Vagina (tissue), 2 donors: Measurements from ENCODE around the gene ITM2C. TPM values are rescaled to one million over a fixed set of nuclear protein-coding genes. Genes with fewer than 3 reads are reported as not detected.

Source experiments
- DNase-seq, 2 donors: peaks; one replicate each; pipeline ENCODE4 v3.0.0-alpha.2; 2017; ENCODE audit errors: extremely low spot score in 2 of 2
- H3K27ac ChIP-seq: fragments of 200-600 bp; sonication (generic); one replicate; pipeline ENCODE4 v1.5.1; 2019
- H3K27me3 ChIP-seq: fragments of 200-600 bp; sonication (generic); one replicate; pipeline ENCODE4 v1.5.1; 2019
- H3K36me3 ChIP-seq, 2 donors: fragments of 200-600 bp; sonication (generic); one replicate each; pipeline ENCODE4 v1.5.1; 2017 to 2019
- H3K4me1 ChIP-seq: fragments of 200-600 bp; sonication (generic); one replicate; pipeline ENCODE4 v1.5.1; 2019
- H3K4me3 ChIP-seq, 2 donors: fragments of 200-600 bp; sonication (generic); 1 replicate in 1 of 2; 2 replicates in 1 of 2; pipeline ENCODE4 v1.5.1; 2016 to 2019
- H3K9me3 ChIP-seq: fragments of 200-600 bp; sonication (generic); one replicate; pipeline ENCODE4 v1.5.1; 2019
- POLR2A ChIP-seq, 2 donors: fragments of 450-650 bp; IDR thresholded peaks; one replicate each; pipeline ENCODE4 v1.6.1; 2017; ENCODE audit warnings: antibody characterized with exemption in 2 of 2, mild to moderate bottlenecking in 2 of 2, moderate library complexity in 2 of 2
- POLR2AphosphoS5 ChIP-seq, 2 donors: sonication (generic); formaldehyde crosslinking; IDR thresholded peaks; one replicate each; pipeline ENCODE4 v1.9.0; 2017; ENCODE audit warnings: antibody characterized with exemption in 2 of 2, mild to moderate bottlenecking in 2 of 2, low read depth in 1 of 2; ENCODE audit not compliant: insufficient read depth in 1 of 2
- intact Hi-C: fragments of 100-400 bp; cut with DNase I; formaldehyde crosslinking; loops from one replicate; pipeline ENCODE4 v1.15.1; 2023
- total RNA-seq: library from RNA; depleted of rRNA; stranded (reverse); fragments of >200 nt; gene quantifications from one replicate; pipeline ENCODE4 v1.2.3, GENCODE V29; 2016
- TF ChIP-seq, protein P1 (sequence below), 3 experiments: fragments of 450-650 bp in 2 of 3; fragments of 200-600 bp in 1 of 3; sonication (generic) in 1 of 3; IDR thresholded peaks; one replicate each; pipeline ENCODE4 v1.5.1; 2017 to 2019; ENCODE audit warnings: antibody characterized with exemption in 3 of 3, mild to moderate bottlenecking in 2 of 3, moderate library complexity in 2 of 3

The ITM2C gene
- total RNA-seq, 1 donor from 2014 or later: 86.2 TPM

DNA sequence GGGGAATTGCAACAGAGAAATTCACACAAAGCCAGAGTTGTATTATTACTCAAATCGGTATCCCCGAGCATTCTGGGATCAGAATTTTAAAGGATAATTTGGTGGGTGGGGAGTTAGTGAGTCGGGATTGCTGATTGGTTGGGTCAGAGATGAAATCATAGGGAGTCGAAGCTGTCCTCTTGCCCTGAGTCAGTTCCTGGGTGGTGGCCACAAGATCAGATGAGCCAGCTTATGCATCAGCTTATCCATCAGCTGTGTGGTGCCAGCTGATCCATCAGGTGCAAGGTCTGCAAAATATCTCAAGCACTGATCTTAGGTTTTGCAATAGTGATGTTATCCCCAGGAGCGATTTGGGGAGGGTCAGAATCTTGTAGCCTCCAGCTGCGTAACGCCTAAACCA, 34.3 kb upstream of the ITM2C start:
- intact Hi-C loops: no loop called here
- TF ChIP-seq POLR2AphosphoS5 (IDR thresholded peaks at IDR 0.05; ENCODE audit: insufficient read depth in 1 of 2, low read depth in 1 of 2): no peak
- TF ChIP-seq, protein P1, sequence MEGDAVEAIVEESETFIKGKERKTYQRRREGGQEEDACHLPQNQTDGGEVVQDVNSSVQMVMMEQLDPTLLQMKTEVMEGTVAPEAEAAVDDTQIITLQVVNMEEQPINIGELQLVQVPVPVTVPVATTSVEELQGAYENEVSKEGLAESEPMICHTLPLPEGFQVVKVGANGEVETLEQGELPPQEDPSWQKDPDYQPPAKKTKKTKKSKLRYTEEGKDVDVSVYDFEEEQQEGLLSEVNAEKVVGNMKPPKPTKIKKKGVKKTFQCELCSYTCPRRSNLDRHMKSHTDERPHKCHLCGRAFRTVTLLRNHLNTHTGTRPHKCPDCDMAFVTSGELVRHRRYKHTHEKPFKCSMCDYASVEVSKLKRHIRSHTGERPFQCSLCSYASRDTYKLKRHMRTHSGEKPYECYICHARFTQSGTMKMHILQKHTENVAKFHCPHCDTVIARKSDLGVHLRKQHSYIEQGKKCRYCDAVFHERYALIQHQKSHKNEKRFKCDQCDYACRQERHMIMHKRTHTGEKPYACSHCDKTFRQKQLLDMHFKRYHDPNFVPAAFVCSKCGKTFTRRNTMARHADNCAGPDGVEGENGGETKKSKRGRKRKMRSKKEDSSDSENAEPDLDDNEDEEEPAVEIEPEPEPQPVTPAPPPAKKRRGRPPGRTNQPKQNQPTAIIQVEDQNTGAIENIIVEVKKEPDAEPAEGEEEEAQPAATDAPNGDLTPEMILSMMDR (IDR thresholded peaks at IDR 0.05): no peak
- TF ChIP-seq POLR2A (IDR thresholded peaks at IDR 0.05): no peak
- DNase-seq: no peak
- H3K4me1 ChIP-seq: peaks cover 12% of the 10 kb centered on the region
- no peaks in the 10 kb centered on the region for H3K36me3 ChIP-seq
- H3K27ac ChIP-seq: no peak overlapping the region
- no peaks in the 10 kb centered on the region for H3K9me3 ChIP-seq
- no peak overlapping the region for H3K4me3 ChIP-seq
- no peaks in the 10 kb centered on the region for H3K27me3 ChIP-seq

DNA sequence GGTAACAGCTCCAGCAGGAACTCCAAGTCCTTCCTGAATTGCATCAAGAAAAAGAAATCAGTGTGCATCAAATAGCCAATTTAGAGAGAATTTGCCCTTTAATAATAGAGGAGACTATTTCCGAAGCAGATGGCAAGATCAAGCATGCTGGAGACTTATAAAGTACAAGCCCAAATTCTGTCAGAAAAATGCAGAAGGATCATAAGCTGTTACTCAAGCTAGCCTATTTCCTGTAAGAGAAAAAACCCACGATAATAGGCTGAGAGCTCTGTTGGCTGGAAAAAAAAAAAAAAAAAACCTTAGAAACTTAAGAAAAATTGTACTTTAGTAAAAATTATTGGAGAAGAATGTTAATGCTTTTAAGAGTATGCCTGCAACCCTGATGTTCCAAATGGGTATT, 24.4 kb upstream of the ITM2C start:
- DNase-seq: no peak
- Histone ChIP-seq H3K4me1 (no peaks in the 10 kb centered on the region), H3K27me3 (no peaks in the 10 kb centered on the region), H3K27ac (no peak overlapping the region), H3K4me3 (no peak overlapping the region), H3K36me3 (no peaks in the 10 kb centered on the region), H3K9me3 (no peaks in the 10 kb centered on the region)
- TF ChIP-seq, protein P1 (IDR thresholded peaks at IDR 0.05): no peak
- TF ChIP-seq POLR2AphosphoS5 (IDR thresholded peaks at IDR 0.05; ENCODE audit: insufficient read depth in 1 of 2, low read depth in 1 of 2): no peak
- no peak for TF ChIP-seq POLR2A (IDR thresholded peaks at IDR 0.05)
- intact Hi-C loops: no loop called here

DNA sequence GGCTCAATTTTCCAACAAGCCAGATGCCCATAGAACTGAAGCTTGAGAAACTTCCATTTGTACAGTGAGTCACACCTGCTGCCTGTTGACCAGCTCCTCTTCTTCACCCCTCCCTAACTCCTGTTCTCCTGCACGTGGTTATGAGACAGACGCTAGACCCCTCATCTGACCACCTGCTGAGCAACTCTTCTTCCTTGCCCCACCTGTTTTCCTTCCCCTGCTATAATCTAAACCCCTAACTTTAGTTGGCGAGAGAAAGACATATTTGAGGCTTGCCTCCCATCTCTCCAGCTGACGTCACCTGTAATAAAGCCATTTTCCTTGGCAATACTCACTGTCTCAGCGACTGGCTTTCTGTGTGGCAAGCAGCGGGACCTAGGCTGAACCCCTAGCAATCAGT, 22.3 kb upstream of the ITM2C start:
- no peak overlapping the region for H3K27ac ChIP-seq
- no peaks in the 10 kb centered on the region for H3K9me3 ChIP-seq
- intact Hi-C loops: no loop called here
- no peak for TF ChIP-seq POLR2A (IDR thresholded peaks at IDR 0.05)
- TF ChIP-seq, protein P1 (IDR thresholded peaks at IDR 0.05): no peak
- no peak for TF ChIP-seq POLR2AphosphoS5 (IDR thresholded peaks at IDR 0.05; ENCODE audit: insufficient read depth in 1 of 2, low read depth in 1 of 2)
- no peaks in the 10 kb centered on the region for H3K27me3 ChIP-seq
- H3K36me3 ChIP-seq: no peaks in the 10 kb centered on the region
- no peaks in the 10 kb centered on the region for H3K4me1 ChIP-seq
- no peak for DNase-seq
- no peak overlapping the region for H3K4me3 ChIP-seq

DNA sequence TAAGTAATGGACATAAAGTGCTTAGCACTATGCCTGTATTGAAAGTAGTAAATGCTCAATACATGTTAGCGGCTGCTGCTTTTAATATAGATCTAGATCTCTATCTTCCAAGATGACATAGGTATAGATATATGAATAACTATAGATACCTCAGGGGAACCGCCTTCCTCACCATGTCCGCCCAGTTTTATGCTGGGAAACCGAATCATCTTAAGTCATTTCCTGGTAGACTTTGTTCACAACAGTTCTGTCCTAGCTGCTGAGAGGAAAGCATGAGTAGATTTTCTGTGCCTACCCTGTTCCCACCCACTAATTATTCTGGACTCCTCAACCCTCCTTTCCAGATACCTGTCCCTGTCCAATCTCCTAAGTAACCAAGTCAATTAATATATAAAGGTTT, 21.6 kb upstream of the ITM2C start:
- no peak for TF ChIP-seq POLR2A (IDR thresholded peaks at IDR 0.05)
- TF ChIP-seq, protein P1 (IDR thresholded peaks at IDR 0.05): no peak
- no peak for TF ChIP-seq POLR2AphosphoS5 (IDR thresholded peaks at IDR 0.05; ENCODE audit: insufficient read depth in 1 of 2, low read depth in 1 of 2)
- Histone ChIP-seq H3K9me3 (no peaks in the 10 kb centered on the region), H3K27ac (no peak overlapping the region), H3K27me3 (no peaks in the 10 kb centered on the region), H3K36me3 (no peaks in the 10 kb centered on the region), H3K4me3 (no peak overlapping the region), H3K4me1 (no peaks in the 10 kb centered on the region)
- DNase-seq: no peak
- intact Hi-C loops: no loop called here

DNA sequence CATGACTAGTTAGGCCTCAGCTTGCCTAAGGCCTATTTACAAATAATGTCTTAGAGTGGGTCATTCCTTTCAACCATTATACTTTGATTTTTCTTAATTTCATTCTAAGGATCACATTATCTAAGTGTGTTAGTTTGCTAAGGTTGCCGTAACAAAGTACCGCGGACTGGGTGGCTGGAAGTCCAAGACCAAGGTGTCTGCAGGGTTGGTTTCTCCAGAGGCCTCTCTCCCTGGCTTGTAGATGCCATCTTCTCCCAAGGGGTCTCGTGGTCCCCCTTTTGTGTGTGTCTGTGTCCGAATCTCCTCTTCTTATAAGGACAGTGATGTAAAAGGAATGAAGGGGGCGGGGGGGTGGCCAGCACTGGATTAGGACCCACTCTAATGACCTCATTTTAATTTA, 18.4 kb upstream of the ITM2C start:
- Histone ChIP-seq H3K36me3 (no peaks in the 10 kb centered on the region), H3K27ac (no peak overlapping the region), H3K4me3 (no peak overlapping the region), H3K9me3 (no peaks in the 10 kb centered on the region), H3K4me1 (no peaks in the 10 kb centered on the region), H3K27me3 (no peaks in the 10 kb centered on the region)
- DNase-seq: no peak
- intact Hi-C loops: no loop called here
- TF ChIP-seq, protein P1 (IDR thresholded peaks at IDR 0.05): no peak
- TF ChIP-seq POLR2AphosphoS5 (IDR thresholded peaks at IDR 0.05; ENCODE audit: insufficient read depth in 1 of 2, low read depth in 1 of 2) (no peak), POLR2A (IDR thresholded peaks at IDR 0.05) (no peak)
